ENCODE results near the gene EVI2B.

DNA sequence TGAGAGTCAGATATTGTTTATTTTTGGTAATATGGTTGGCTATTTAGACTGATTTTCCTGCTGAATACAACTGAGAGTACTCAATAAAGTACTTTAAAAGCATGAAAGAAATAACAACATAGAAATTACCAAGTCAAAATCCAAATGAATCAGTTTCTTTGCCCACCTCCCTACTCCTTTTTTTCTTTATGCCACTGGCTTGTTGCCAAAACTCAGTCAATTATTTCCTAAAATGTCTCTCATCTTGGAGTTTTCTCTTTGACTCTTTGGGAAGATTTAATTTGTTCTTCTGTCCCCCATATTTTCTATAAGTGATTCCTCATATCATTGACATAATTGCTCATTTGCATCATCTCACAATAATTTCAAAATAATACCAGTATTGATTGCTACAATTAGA, 14.2 kb downstream of the EVI2B start:
- TF ChIP-seq EZH2phosphoT487 (IDR thresholded peaks at IDR 0.05; ENCODE audit: insufficient read depth, low read depth) (no peak), EZH2 (IDR thresholded peaks at IDR 0.05; ENCODE audit: insufficient read depth, poor library complexity, severe bottlenecking) (no peak)

Measured in GM23248 (cell line).